GM15510 (cell line): ENCODE data around the gene DPF1.

ENCODE experiments used
- POLR2A ChIP-seq: IDR thresholded peaks from 3 replicates; pipeline ENCODE4 v1.6.1; 2011; ENCODE audit warnings: borderline replicate concordance; ENCODE audit not compliant: insufficient read length; ENCODE audit errors: extremely low read depth

The DPF1 gene

GRCh38 chr19:38194061-38194701, 29.8 kb downstream of the DPF1 start:
- TF ChIP-seq POLR2A = no peak

GRCh38 chr19:38193445-38193844, 30.6 kb downstream of the DPF1 start:
- TF ChIP-seq POLR2A = no peak

GRCh38 chr19:38191747-38192146, 32.3 kb downstream of the DPF1 start:
- TF ChIP-seq POLR2A = no peak

- no peak for TF ChIP-seq POLR2A
Observed at GRCh38 chr19:38190793-38191192, 33.2 kb downstream of the DPF1 start.

GRCh38 chr19:38190061-38190460, 34.0 kb downstream of the DPF1 start:
- no peak for TF ChIP-seq POLR2A

GRCh38 chr19:38185562-38185961, 38.5 kb downstream of the DPF1 start:
- TF ChIP-seq POLR2A = no peak

GRCh38 chr19:38184815-38185214, 39.2 kb downstream of the DPF1 start:
- no peak for TF ChIP-seq POLR2A

GRCh38 chr19:38183251-38183897, 40.6 kb downstream of the DPF1 start:
- no peak for TF ChIP-seq POLR2A

GRCh38 chr19:38182536-38183210, 41.3 kb downstream of the DPF1 start:
- TF ChIP-seq POLR2A = no peak

GRCh38 chr19:38180071-38180470, 44.0 kb downstream of the DPF1 start:
- no peak for TF ChIP-seq POLR2A

GRCh38 chr19:38175422-38175821, 48.6 kb downstream of the DPF1 start:
- no peak for TF ChIP-seq POLR2A

GRCh38 chr19:38173291-38174041, 50.6 kb downstream of the DPF1 start:
- no peak for TF ChIP-seq POLR2A

GRCh38 chr19:38172001-38172400, 52.0 kb downstream of the DPF1 start:
- no peak for TF ChIP-seq POLR2A

GRCh38 chr19:38170334-38170733, 53.7 kb downstream of the DPF1 start:
- TF ChIP-seq POLR2A = no peak

- no peak for TF ChIP-seq POLR2A
Observed at GRCh38 chr19:38168637-38169036, 55.4 kb downstream of the DPF1 start.
